Astrocyte of the spinal cord (primary cell): ENCODE measurements around the gene CRYBG3.

Source experiments
- DNase-seq: peaks from one replicate; pipeline ENCODE4 v3.0.0; 2011; ENCODE audit warnings: low read depth, low spot score
- H3K4me3 ChIP-seq: 2 replicates; pipeline ENCODE4 v1.5.1; 2011; ENCODE audit warnings: low read depth, mild to moderate bottlenecking, low read length, moderate library complexity
- in situ Hi-C: cut with HindIII; loops from 2 replicates; pipeline ENCODE4 v1.10.0; 2017; ENCODE audit warnings: low sequenced_read_pairs
- TF ChIP-seq, protein P1 (sequence below): IDR thresholded peaks from 2 replicates; pipeline ENCODE4 v1.5.1; 2012; ENCODE audit warnings: low read depth, mild to moderate bottlenecking, low read length, inconsistent platforms

Gene CRYBG3

DNA sequence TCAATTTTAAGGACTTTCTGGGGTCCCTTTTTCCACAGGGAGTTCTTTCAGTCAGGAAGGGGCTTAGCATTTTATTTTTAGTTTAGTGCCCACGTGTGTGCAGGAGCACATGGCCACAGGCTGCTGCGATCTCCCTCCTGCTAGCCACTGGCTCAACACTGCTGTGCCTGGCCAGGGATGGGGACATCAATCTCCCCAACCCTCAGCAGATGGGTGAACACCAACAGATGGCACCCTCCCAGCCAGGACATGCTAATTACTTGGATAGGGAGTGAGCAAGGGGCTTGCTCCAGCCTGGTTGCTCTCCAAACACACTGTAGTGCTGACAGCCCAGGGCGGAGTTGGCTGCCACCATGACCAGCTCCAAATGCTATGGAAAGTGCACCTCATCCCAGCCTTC is 157.8 kb downstream of the CRYBG3 start:
- in situ Hi-C loops: no loop called here

DNA sequence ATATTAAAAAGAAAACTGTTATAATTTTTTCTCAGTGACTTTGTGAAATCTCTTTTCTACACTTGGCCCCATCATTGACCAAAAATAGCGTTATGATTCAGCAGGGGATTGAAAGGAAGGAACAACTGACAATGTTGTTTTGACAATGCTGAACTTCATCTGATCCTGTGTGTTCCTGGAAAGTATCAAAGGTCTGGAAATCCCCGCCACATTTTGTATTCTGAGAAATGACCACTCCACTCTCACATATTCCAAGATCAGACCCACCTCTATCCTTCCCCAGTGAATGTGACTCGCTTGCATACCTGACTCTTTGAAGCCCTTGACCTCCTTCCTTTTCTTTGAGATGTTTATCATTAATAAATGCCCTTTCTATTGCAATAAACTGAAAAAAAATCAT is 160.1 kb downstream of the CRYBG3 start:
- peak; percentile 14 for DNase-seq
- in situ Hi-C loops: no loop called here
- TF ChIP-seq, protein P1, sequence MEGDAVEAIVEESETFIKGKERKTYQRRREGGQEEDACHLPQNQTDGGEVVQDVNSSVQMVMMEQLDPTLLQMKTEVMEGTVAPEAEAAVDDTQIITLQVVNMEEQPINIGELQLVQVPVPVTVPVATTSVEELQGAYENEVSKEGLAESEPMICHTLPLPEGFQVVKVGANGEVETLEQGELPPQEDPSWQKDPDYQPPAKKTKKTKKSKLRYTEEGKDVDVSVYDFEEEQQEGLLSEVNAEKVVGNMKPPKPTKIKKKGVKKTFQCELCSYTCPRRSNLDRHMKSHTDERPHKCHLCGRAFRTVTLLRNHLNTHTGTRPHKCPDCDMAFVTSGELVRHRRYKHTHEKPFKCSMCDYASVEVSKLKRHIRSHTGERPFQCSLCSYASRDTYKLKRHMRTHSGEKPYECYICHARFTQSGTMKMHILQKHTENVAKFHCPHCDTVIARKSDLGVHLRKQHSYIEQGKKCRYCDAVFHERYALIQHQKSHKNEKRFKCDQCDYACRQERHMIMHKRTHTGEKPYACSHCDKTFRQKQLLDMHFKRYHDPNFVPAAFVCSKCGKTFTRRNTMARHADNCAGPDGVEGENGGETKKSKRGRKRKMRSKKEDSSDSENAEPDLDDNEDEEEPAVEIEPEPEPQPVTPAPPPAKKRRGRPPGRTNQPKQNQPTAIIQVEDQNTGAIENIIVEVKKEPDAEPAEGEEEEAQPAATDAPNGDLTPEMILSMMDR: no peak
- no peak overlapping the region for H3K4me3 ChIP-seq

More for the DNA sequence above, 157.8 kb downstream of the CRYBG3 start:
- TF ChIP-seq, protein P1: no peak
- no peak for DNase-seq
- no peak overlapping the region for H3K4me3 ChIP-seq

DNA sequence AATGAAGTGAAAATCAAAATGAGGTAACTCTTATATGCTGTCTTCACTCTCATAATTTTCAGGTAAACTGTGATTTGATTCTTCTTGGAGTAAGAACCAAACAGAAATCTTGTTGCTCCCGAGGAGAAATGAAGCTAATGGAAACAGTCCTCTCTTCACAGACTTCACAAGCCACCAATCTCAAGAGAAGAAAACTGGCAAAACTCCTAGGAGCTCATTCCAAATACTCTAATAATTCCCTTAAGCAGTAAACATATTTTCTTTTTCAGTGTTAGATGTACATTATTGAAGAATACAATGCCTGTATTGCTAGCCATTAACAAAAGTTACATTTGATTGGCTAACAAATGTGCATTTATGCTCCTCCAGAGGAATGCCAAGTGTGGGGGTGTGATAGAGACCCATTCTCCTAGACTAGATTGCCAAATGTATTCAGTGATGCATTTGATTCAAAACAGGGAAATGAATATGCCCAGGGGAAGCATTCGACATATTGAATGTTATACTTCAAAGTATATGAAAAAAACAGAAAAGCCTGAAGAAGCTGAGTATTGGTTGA is 162.2 kb downstream of the CRYBG3 start:
- in situ Hi-C loops: no loop called here
- DNase-seq: no peak
- TF ChIP-seq, protein P1: no peak
- no peak overlapping the region for H3K4me3 ChIP-seq

DNA sequence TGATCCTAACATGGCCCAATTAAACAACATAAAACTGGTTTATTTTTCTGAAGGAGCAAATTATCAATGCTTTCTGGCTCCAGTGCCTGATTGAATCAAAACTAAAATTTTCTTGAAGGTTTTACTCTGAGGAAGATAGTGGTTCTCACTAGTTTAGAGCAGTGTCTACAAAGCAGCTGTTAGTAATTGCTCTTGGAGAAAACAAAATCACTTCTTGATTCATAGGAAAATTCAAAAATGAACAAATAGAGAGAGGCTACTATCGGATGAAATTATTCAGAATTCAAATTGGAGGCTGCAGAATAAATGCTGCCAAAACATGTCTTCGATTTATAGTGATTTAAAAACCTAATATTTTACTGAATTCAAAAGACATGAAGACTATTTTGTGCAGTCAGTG is 165.5 kb downstream of the CRYBG3 start:
- DNase-seq: no peak
- no peak overlapping the region for H3K4me3 ChIP-seq
- in situ Hi-C loops: no loop called here
- TF ChIP-seq, protein P1: no peak

DNA sequence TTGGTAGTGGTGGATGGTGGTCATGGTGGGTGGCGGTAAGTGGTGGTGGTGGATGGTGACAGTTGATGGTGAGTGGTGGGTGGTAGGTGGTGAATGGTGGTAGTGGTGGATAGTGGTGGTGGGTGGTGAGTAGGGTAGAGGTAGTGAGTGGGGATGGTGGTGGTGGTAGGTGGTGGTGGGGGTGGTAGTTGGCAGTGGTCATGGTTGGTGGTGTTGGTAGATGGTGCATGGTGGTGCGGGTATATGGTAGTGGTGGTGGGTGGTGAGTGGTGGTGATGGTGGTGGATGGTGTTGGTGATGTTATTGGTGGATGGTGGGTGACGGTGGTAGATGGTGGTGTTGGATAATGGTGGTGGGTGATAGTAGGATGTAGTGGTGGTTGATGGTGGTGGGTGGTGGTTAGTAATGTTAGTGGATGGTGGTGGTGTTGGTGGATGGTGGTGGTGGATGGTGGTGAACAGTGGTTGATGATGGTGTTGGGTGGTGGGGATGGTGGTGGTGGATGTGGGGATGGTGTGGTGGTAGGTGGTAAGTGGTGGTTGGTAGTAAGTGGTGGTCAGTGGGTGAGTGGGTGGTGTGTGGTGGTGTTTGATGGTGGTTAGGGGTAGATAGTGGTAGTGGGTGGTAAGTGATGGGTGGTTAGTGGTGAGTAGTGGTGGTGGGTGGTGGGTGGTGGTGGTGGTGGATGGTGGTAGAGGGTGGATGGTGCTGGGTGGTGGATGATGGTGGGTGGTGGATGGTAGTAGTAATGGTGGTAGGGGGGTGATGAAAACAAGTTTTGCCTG is 167.2 kb downstream of the CRYBG3 start:
- no peak overlapping the region for H3K4me3 ChIP-seq
- in situ Hi-C loops: no loop called here
- TF ChIP-seq, protein P1: no peak
- no peak for DNase-seq

DNA sequence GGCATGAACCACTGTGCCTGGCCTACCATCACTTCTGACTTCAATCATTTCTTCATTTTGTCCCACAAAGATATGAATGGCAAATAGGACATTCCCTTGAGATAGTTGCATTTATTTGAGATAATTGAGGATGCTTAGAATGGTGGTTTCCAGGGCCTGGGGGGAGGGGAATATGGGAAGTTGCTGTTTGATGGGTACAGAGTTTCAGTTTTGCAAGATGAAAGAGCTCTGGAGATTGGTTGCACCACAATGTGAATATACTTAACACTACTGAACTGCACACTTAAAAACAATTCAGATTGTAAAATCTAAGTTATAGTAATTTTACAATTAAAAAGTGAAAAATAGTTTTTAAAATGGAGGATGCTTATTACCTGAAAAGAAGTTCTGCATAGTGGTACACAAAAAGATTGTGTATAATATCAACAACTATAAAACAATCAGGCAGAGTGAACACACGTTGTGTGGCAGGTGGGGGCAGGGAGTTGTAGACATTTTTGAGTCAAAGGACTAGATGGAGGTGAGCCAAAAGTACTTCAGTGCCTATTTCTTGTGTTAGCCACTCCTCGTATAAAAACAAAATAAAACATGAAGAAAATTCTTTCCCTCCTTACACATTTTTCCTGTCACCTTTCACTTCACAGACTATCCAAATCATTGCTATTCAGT is 168.9 kb downstream of the CRYBG3 start:
- in situ Hi-C loops: no loop called here
- TF ChIP-seq, protein P1: no peak
- no peak overlapping the region for H3K4me3 ChIP-seq
- no peak for DNase-seq
